ENCODE data around the gene B4GAT1. TPM values are rescaled to one million over a fixed set of nuclear protein-coding genes. Genes with fewer than 3 reads are reported as not detected.

Gene B4GAT1
- total and polyA plus RNA-seq, 2 of the 13 experiments (the other 11 are each of a cell fraction or from before 2014, with no cell fraction given) = 40.4 to 109 TPM

GRCh38 chr11:66344550-66345315 lies 2.7 kb downstream of the B4GAT1 start, which contains the start of gene BRMS1 (continued):
- peak; percentile 72; the same call in 1 of the 2 replicates for TF ChIP-seq ZNF839 (CRISPR knock-in tag; IDR thresholded peaks at IDR 0.05; ENCODE audit: borderline replicate concordance)
- TF ChIP-seq, protein P1, sequence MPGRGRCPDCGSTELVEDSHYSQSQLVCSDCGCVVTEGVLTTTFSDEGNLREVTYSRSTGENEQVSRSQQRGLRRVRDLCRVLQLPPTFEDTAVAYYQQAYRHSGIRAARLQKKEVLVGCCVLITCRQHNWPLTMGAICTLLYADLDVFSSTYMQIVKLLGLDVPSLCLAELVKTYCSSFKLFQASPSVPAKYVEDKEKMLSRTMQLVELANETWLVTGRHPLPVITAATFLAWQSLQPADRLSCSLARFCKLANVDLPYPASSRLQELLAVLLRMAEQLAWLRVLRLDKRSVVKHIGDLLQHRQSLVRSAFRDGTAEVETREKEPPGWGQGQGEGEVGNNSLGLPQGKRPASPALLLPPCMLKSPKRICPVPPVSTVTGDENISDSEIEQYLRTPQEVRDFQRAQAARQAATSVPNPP (CRISPR knock-in tag; IDR thresholded peaks at IDR 0.05) = peak; percentile 42; the same call in 1 of the 2 replicates
- TF ChIP-seq, protein P2, sequence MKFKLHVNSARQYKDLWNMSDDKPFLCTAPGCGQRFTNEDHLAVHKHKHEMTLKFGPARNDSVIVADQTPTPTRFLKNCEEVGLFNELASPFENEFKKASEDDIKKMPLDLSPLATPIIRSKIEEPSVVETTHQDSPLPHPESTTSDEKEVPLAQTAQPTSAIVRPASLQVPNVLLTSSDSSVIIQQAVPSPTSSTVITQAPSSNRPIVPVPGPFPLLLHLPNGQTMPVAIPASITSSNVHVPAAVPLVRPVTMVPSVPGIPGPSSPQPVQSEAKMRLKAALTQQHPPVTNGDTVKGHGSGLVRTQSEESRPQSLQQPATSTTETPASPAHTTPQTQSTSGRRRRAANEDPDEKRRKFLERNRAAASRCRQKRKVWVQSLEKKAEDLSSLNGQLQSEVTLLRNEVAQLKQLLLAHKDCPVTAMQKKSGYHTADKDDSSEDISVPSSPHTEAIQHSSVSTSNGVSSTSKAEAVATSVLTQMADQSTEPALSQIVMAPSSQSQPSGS (CRISPR knock-in tag; IDR thresholded peaks at IDR 0.05) = peak; percentile 77; the same call in 1 of the 2 replicates
- peak; percentile 72 for TF ChIP-seq ZNF451 (CRISPR knock-in tag; IDR thresholded peaks at IDR 0.05)
- peak; percentile 72; the same call in 1 of the 2 replicates for TF ChIP-seq ERF (CRISPR knock-in tag; IDR thresholded peaks at IDR 0.05)
- TF ChIP-seq TAF1 (CRISPR knock-in tag; IDR thresholded peaks at IDR 0.05) = peak; percentile 67; the same call in 1 of the 2 replicates
- TF ChIP-seq, protein P3, sequence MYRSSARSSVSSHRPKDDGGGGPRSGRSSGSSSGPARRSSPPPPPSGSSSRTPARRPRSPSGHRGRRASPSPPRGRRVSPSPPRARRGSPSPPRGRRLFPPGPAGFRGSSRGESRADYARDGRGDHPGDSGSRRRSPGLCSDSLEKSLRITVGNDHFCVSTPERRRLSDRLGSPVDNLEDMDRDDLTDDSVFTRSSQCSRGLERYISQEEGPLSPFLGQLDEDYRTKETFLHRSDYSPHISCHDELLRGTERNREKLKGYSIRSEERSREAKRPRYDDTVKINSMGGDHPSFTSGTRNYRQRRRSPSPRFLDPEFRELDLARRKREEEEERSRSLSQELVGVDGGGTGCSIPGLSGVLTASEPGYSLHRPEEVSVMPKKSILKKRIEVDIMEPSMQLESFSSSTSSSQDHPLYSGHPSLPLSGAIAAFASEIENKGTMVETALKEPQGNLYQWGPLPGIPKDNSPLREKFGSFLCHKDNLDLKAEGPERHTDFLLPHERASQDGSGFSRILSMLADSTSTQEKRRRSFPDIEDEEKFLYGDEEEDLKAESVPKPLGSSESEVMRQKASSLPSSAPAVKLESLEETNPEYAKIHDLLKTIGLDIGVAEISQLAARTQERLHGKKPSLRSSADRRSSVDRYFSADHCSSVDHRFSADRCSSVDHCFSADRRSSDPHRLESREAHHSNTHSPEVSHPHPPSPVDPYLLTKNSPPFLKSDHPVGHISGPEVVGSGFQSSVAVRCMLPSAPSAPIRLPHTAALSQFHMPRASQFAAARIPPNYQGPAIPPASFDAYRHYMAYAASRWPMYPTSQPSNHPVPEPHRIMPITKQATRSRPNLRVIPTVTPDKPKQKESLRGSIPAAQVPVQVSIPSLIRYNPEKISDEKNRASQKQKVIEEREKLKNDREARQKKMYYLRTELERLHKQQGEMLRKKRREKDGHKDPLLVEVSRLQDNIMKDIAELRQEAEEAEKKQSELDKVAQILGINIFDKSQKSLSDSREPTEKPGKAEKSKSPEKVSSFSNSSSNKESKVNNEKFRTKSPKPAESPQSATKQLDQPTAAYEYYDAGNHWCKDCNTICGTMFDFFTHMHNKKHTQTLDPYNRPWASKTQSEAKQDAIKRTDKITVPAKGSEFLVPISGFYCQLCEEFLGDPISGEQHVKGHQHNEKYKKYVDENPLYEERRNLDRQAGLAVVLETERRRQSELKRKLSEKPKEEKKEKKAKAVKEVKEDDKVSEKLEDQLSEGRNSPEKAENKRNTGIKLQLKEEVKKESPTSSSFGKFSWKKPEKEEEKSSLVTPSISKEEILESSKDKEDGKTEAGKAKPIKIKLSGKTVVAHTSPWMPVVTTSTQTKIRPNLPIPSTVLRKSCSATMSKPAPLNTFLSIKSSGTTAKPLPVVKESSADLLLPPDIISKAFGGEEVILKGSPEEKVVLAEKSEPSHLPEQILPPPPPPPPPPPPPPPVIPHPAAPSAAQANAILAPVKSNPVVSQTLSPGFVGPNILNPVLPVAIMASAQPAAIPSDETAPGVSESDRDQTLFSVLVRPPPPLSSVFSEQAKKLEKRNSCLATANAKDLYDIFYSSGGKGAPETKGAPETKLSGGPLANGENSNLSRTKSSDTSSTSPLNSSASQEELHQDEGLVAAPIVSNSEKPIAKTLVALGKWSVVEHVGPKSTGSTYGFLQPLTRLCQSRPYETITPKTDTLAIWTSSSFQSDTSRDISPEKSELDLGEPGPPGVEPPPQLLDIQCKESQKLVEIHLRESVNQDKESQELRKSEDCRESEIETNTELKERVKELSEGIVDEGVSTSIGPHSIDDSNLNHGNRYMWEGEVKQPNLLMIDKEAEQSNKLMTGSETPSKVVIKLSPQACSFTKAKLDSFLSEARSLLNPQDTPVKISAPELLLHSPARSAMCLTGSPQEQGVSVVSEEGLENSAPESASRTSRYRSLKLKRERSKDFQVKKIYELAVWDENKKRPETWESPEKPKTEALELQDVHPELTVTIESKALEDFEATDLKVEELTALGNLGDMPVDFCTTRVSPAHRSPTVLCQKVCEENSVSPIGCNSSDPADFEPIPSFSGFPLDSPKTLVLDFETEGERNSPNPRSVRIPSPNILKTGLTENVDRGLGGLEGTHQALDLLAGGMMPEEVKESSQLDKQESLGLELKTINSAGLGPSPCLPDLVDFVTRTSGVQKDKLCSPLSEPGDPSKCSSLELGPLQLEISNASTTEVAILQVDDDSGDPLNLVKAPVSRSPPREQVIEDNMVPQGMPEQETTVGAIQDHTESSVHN (CRISPR knock-in tag; IDR thresholded peaks at IDR 0.05) = peak; percentile 59; the same call in 1 of the 2 replicates
- no peak for TF ChIP-seq CREB3 (CRISPR knock-in tag; IDR thresholded peaks at IDR 0.05)
- TF ChIP-seq IRX3 (CRISPR knock-in tag; IDR thresholded peaks at IDR 0.05; ENCODE audit: borderline replicate concordance, low read depth) = no peak
- TF ChIP-seq SMYD3 (CRISPR knock-in tag; IDR thresholded peaks at IDR 0.05) = 0 out of 2 replicates have a peak, but pooled peaks have one; percentile 58
- no peak for TF ChIP-seq ZNF740 (CRISPR knock-in tag; IDR thresholded peaks at IDR 0.05)
- peak; percentile 50 for TF ChIP-seq MNT (IDR thresholded peaks at IDR 0.05)
- no peak for TF ChIP-seq SP1 (IDR thresholded peaks at IDR 0.05)
- peak; percentile 57 for TF ChIP-seq SP1 (CRISPR knock-in tag; IDR thresholded peaks at IDR 0.05)
- TF ChIP-seq ZNF569 (CRISPR knock-in tag; IDR thresholded peaks at IDR 0.05; ENCODE audit: borderline replicate concordance) = no peak
